ENCODE results near the gene SV2A. TPM values are rescaled to one million over a fixed set of nuclear protein-coding genes. Genes with fewer than 3 reads are reported as not detected.
"Not testable (repeated sequence)": the region's sequence is repeated elsewhere in the genome, so short reads cannot be mapped to it uniquely, and the experiment has no call there.

SV2A gene
- total and polyA plus RNA-seq, 9 donors, result 1.2 to 7.9 (median 3.2) TPM

GRCh38 chr1:149945206-149945605, 27.6 kb upstream of the SV2A start:
- DNase-seq, result no peak
- TF ChIP-seq CTCF (IDR thresholded peaks at IDR 0.05) (no peak), EP300 (IDR thresholded peaks at IDR 0.05) (no peak), POLR2A (IDR thresholded peaks at IDR 0.05) (no peak)
- Histone ChIP-seq H3K27ac (no peak overlapping the region), H3K4me1 (ENCODE audit: insufficient read depth) (no peaks in the 10 kb centered on the region), H3K9me3 (no peaks in the 10 kb centered on the region), H3K27me3 (no peaks in the 10 kb centered on the region), H3K4me3 (no peak overlapping the region), H3K36me3 (no peaks in the 10 kb centered on the region)
- WGBS, 3 donors, result 86 to 91% (median 89%) methylated on average over 4 of the region's 4 CpGs
- intact Hi-C loops (cut with DNase I), result no loop called here

- no peaks in the 10 kb centered on the region for H3K9me3 ChIP-seq
- H3K36me3 ChIP-seq, result no peaks in the 10 kb centered on the region
- 42 to 60% (median 47%) methylated on average over 3 of the region's 3 CpGs for WGBS, 3 donors
- H3K27ac ChIP-seq, result no peak overlapping the region
- no peak overlapping the region for H3K4me3 ChIP-seq
- H3K4me1 ChIP-seq (ENCODE audit: insufficient read depth), result peaks cover 6% of the 10 kb centered on the region
- TF ChIP-seq CTCF (IDR thresholded peaks at IDR 0.05) (no peak), POLR2A (IDR thresholded peaks at IDR 0.05) (no peak), EP300 (IDR thresholded peaks at IDR 0.05) (no peak)
- no peaks in the 10 kb centered on the region for H3K27me3 ChIP-seq
- no peak for DNase-seq
- intact Hi-C loops (cut with DNase I), result no loop called here
Measured at GRCh38 chr1:149942885-149943284, 25.2 kb upstream of the SV2A start.

- DNase-seq, result no peak
- Histone ChIP-seq H3K36me3 (no peaks in the 10 kb centered on the region), H3K9me3 (no peaks in the 10 kb centered on the region), H3K27me3 (no peaks in the 10 kb centered on the region), H3K27ac (peak overlapping the region in 1 of 2 donors; percentile 22), H3K4me3 (no peak overlapping the region), H3K4me1 (ENCODE audit: insufficient read depth) (peaks cover 9% of the 10 kb centered on the region)
- TF ChIP-seq CTCF (IDR thresholded peaks at IDR 0.05) (no peak), EP300 (IDR thresholded peaks at IDR 0.05) (no peak), POLR2A (IDR thresholded peaks at IDR 0.05) (no peak)
- whole genome bisulfite sequencing, 3 donors, result 16 to 19% (median 17%) methylated on average over 5 of the region's 5 CpGs
- intact Hi-C loops (cut with DNase I), result no loop called here
Measured at GRCh38 chr1:149942207-149942606, 24.6 kb upstream of the SV2A start.

- Histone ChIP-seq H3K36me3 (no peaks in the 10 kb centered on the region), H3K27ac (no peak overlapping the region), H3K4me1 (ENCODE audit: insufficient read depth) (peaks cover 16% of the 10 kb centered on the region), H3K9me3 (no peaks in the 10 kb centered on the region), H3K4me3 (no peak overlapping the region), H3K27me3 (no peaks in the 10 kb centered on the region)
- 88 to 91% (median 90%) methylated on average over 3 of the region's 3 CpGs for WGBS, 3 donors
- no peak for DNase-seq
- intact Hi-C loops (cut with DNase I), result loop anchor here in 1 of 4 donors (1.0 kb wide), 1 partner anchor 21 kb away; no protein-coding TSS in a partner anchor
- TF ChIP-seq EP300 (IDR thresholded peaks at IDR 0.05) (no peak), CTCF (IDR thresholded peaks at IDR 0.05) (no peak), POLR2A (IDR thresholded peaks at IDR 0.05) (no peak)
Measured at GRCh38 chr1:149940427-149940826, 22.8 kb upstream of the SV2A start.

GRCh38 chr1:149938668-149939003, 21.0 kb upstream of the SV2A start:
- WGBS, 3 donors, result 13 to 17% (median 15%) methylated on average over 13 of the region's 13 CpGs
- not testable (repeated sequence) for DNase-seq, H3K36me3 ChIP-seq, H3K9me3 ChIP-seq, H3K27me3 ChIP-seq
- intact Hi-C loops (cut with DNase I), result loop anchor here in 1 of 4 donors (5.0 kb wide), 1 partner anchor 41 kb away; the partner anchor contains the start of gene BOLA1
- Histone ChIP-seq H3K27ac (peak overlapping the region in 1 of 2 donors; percentile 55), H3K4me1 (ENCODE audit: insufficient read depth) (peaks cover 16% of the 10 kb centered on the region), H3K4me3 (peak overlapping the region; percentile 32)

Data from ovary (tissue), 9 donors.